NK-92 (cell line): ENCODE measurements around the gene GNB1L.

ENCODE experiments used
- DNase-seq: peaks from one replicate; lab custom pipeline; 2025; ENCODE audit not compliant: unreplicated experiment; lab: John Stamatoyannopoulos, UW

The GNB1L gene

GRCh38 chr22:19740586-19740985 is 114.1 kb downstream of the GNB1L start:
- no peak for DNase-seq

- DNase-seq, result no peak
Observed at GRCh38 chr22:19739911-19740449, 114.7 kb downstream of the GNB1L start.

GRCh38 chr22:19739448-19739895 is 115.2 kb downstream of the GNB1L start:
- no peak for DNase-seq

- no peak for DNase-seq
Observed at GRCh38 chr22:19738664-19739447, 115.8 kb downstream of the GNB1L start.

GRCh38 chr22:19737846-19738663 is 116.6 kb downstream of the GNB1L start:
- DNase-seq, result no peak

GRCh38 chr22:19735665-19736510 is 118.8 kb downstream of the GNB1L start:
- DNase-seq, result no peak

GRCh38 chr22:19734837-19735382 is 119.8 kb downstream of the GNB1L start:
- no peak for DNase-seq

- no peak for DNase-seq
Observed at GRCh38 chr22:19734163-19734562, 120.5 kb downstream of the GNB1L start.

GRCh38 chr22:19733755-19734154 is 120.9 kb downstream of the GNB1L start:
- no peak for DNase-seq
